Left colon (tissue), 2 donors: ENCODE results near the gene TENT4A. TPM values are rescaled to one million over a fixed set of nuclear protein-coding genes. Genes with fewer than 3 reads are reported as not detected.

Experiments
- ATAC-seq: fragments of 200-7000 bp; cut with Tn5 transposase; one replicate; pipeline ENCODE4 v1.9.1; 2020; ENCODE audit warnings: mild to moderate bottlenecking, moderate library complexity
- DNase-seq, 2 donors: peaks; one replicate each; pipeline ENCODE4 v3.0.0-alpha.2; 2020
- intact Hi-C, 2 donors: fragments of 100-400 bp; cut with DNase I in 1 of 2; cut with micrococcal nuclease in 1 of 2; formaldehyde crosslinking; loops; one replicate each; pipeline versions ENCODE4 v1.11.2 to v1.14.0; 2022; cut with DNase I, micrococcal nuclease
- total RNA-seq, 2 donors: library from RNA; stranded (reverse); fragmentation: NEBNext Ultra II Directional; extraction: Animal tissue kit (Norgen Biotek cat#: 25700); gene quantifications; one replicate each; pipeline ENCODE4 v1.2.1, GENCODE V29; 2021
- donor health status: DM: no; HTN: no; CAD: no.
- donor health status: DM: yes; HTN: yes; CAD: no.

The TENT4A gene
- total RNA-seq, 2 donors from 2014 or later: 16.5 to 18.5 TPM

- DNase-seq: no peak
- no peak for ATAC-seq
- intact Hi-C loops: no loop called here
Measured at GRCh38 chr5:6774721-6775204, 61.5 kb downstream of the TENT4A start.

DNA sequence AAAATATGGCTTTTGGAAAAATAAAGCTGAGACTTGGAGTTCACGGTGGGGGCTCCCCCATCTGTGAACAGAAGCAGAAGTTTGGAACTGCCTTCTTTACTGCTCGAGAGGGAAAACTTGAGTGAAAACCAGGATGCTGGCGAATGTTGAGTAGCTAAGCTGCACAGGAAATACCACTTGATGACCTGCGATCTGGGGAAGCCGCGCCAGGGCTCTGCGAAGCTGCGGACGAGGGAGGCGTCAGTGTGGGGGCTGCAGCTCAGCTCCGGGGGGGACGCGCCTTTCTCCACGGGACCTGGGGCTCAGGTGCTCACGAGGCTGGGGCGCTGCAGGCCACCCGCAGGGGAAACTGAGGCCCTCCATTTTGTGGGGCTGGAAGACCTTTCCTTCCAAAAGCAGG, 62.3 kb downstream of the TENT4A start:
- intact Hi-C loops: no loop called here
- ATAC-seq: no peak
- DNase-seq: no peak

GRCh38 chr5:6780802-6781391, 67.7 kb downstream of the TENT4A start:
- ATAC-seq (no peak), DNase-seq (no peak)
- intact Hi-C loops: no loop called here

DNA sequence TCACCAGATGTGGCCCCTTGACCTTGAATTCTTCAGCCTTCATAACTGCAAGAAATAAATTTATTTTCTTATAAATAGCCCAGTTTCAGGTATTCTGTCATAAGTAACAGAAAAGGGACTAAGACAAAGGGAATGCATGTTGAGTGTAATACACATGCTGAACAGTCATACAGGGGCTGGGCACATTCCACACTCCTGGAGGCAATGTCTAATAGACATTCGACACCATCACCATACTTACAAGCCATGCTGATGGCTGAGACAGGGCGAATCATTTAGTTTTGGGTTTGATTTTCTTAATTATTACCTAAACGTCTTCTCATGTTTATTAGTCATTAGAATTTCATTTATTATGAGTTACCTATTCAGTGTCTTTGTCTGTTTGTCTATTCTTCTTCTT, 68.5 kb downstream of the TENT4A start:
- ATAC-seq (no peak), DNase-seq (no peak)
- intact Hi-C loops: no loop called here

- no peak for DNase-seq
- no peak for ATAC-seq
- intact Hi-C loops: no loop called here
Measured at GRCh38 chr5:6783787-6784186, 70.6 kb downstream of the TENT4A start.

DNA sequence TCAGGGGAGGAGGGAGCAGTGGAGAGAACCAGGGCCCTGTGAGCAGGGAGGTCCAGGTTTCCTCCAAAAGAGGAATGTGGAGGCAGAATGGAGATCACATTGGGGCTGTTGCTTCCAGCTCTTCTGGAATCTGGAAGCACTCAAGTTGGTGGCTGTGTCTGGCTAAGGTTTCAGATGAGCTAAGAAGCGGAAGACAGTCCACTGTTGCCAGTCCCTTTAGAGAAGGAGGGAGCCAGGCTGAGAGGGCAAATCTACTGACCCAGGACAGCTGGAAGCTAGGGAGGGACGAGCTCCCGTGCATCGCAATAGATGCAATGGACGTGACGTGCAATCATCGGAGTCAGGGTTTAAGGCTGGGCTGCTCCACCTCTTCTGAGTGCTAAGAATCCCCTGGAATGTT, 71.2 kb downstream of the TENT4A start:
- intact Hi-C loops: no loop called here
- ATAC-seq (no peak), DNase-seq (no peak)

DNA sequence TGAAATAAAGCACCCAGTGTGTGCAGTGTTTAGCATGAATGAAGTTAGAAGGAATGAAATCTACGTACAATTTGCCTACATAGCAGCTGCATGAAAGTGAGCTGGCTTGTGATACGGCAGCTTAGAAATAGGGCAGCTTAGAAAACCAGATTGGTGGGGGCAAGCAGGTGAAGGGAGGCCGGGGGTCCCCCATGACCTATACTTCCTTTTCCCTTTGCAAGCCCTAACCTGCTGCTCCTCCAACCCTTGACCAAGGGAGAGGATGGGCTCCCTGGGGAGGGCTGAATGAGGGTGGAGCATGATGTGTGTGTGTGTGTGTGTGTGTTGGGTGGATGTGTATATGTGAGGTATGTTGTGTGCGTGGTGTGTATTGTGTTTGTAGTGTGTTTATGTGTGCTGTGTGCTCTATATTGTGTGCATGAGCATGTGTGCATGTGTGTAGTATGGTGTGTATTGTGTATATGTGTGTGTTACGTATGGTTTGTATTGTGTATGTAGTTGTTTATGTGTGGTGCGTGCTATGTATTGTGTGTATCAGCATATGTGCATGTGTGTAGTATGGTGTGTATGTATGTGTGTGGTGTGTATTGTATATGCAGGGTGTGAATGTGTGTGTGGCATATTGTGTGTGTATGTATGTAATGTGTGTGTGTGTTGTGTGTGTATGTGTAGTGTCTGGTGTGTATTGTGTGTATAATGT, 72.1 kb downstream of the TENT4A start:
- intact Hi-C loops: no loop called here
- ATAC-seq: no peak

DNA sequence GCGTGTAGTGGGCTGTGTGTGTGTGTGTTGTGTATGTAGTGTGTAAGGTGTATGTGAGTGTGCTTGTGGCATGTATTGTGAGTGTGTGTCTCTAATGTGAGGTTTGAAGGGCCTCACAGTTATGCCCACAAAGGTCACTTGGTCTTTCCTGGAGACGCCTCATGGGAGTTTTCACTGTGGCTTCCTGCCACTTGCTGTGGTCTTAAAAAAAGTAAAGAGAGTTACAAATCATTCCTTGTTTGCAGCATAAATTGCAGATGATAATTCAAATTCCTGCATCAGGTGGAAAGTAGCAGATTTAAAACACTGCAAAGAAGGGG, 72.6 kb downstream of the TENT4A start:
- ATAC-seq: no peak
- intact Hi-C loops: no loop called here
- no peak for DNase-seq

More for the DNA sequence above, 72.1 kb downstream of the TENT4A start:
- DNase-seq: no peak

- intact Hi-C loops: no loop called here
- ATAC-seq (no peak), DNase-seq (no peak)
Measured at GRCh38 chr5:6786786-6787495, 73.7 kb downstream of the TENT4A start.

DNA sequence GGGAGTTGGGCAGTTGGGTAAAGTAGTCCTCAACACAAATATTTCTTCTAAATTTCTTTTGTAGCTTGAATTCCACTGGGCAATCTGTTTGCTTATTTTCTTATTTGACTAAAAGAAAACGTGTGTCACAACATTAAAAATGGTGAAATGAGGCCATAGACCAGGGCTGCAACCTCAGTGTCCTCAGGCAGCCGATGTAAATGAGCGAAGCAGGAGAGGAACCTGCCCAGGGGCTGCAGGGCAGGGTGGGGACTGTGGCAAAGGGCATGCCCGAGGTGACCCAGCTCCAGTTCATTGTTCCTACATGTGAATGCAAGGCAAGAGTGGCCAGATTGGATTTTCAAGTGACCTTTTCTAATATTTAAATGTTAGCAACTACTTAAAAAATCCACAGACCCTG, 74.7 kb downstream of the TENT4A start:
- intact Hi-C loops: no loop called here
- DNase-seq (no peak), ATAC-seq (no peak)

DNA sequence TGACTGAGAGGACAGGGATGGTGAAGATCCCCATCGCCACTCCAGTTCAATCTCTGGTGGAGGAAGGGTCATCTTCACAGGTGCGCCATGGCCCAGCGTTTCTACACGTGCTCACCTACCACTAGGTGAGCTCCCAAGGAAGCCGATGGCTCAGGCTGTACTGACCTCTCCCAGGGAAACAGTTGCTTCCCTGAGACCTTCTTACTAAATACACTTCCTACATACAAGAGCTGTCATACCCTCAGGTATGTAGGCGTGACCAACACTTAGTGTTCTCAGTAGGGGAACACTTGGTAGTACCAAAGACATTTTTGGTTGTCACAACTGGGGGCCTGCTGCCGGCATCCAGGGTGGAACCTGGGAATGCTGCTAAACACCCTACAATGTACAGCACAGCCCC, 75.2 kb downstream of the TENT4A start:
- intact Hi-C loops: no loop called here
- ATAC-seq (no peak), DNase-seq (no peak)

- ATAC-seq: no peak
- DNase-seq: no peak
- intact Hi-C loops: no loop called here
Measured at GRCh38 chr5:6788956-6789649, 75.9 kb downstream of the TENT4A start.

GRCh38 chr5:6790346-6790865, 77.2 kb downstream of the TENT4A start:
- intact Hi-C loops: no loop called here
- DNase-seq: no peak
- ATAC-seq: no peak

DNA sequence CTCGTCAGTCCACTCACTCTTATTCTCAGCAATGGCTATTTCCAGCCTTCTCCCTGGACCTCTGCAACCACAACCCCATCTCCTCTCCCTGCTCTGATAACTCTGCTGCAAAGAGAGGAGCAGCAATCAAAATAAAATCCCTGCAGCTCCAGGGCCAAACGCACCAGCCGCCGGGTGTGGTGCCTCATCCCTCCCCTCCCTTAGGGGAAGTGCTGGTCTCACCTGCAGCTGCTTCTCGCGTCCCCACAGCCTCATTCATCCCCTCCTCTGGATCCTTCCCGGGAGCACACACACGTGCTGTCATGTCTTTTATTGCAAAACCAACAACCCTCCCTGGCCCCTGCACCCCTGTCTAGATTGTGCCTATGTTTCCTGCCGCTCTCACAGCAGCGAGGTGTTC, 77.8 kb downstream of the TENT4A start:
- intact Hi-C loops: no loop called here
- DNase-seq (no peak), ATAC-seq (no peak)

- DNase-seq (no peak), ATAC-seq (no peak)
- intact Hi-C loops: no loop called here
Measured at GRCh38 chr5:6792376-6792775, 79.1 kb downstream of the TENT4A start.

GRCh38 chr5:6792911-6793471, 79.8 kb downstream of the TENT4A start:
- no peak for ATAC-seq
- no peak for DNase-seq
- intact Hi-C loops: no loop called here

GRCh38 chr5:6801236-6801635, 88.0 kb downstream of the TENT4A start:
- intact Hi-C loops: no loop called here
- ATAC-seq (no peak), DNase-seq (no peak)

GRCh38 chr5:6803981-6804550, 90.8 kb downstream of the TENT4A start:
- intact Hi-C loops: no loop called here
- no peak for DNase-seq
- ATAC-seq: no peak
